ENCODE data around the gene EIF2S2.
"Not testable (repeated sequence)": the region's sequence is repeated elsewhere in the genome, so short reads cannot be mapped to it uniquely, and the experiment has no call there.

The EIF2S2 gene

GRCh38 chr20:34111702-34112599 lies at the start of gene EIF2S2:
TSS of gene EIF2S2 (minus strand) at chr20:34112243. CDS start at chr20:34112110, 133 bp downstream.
- DNase-seq, result peak; percentile 98 to 99

GRCh38 chr20:34157697-34158096 lies 45.7 kb upstream of the EIF2S2 start:
- not testable (repeated sequence) for DNase-seq

- no peak for DNase-seq
Observed at GRCh38 chr20:34155836-34156235, 43.8 kb upstream of the EIF2S2 start.

- DNase-seq, result not testable (repeated sequence)
Observed at GRCh38 chr20:34153169-34153568, 41.1 kb upstream of the EIF2S2 start.

GRCh38 chr20:34152073-34152472 lies 40.0 kb upstream of the EIF2S2 start:
- DNase-seq, result not testable (repeated sequence)

GRCh38 chr20:34150306-34151000 lies 38.4 kb upstream of the EIF2S2 start:
- no peak for DNase-seq

- DNase-seq, result no peak
Observed at GRCh38 chr20:34145280-34145819, 33.3 kb upstream of the EIF2S2 start.

- DNase-seq, result no peak
Observed at GRCh38 chr20:34143951-34144350, 31.9 kb upstream of the EIF2S2 start.

- DNase-seq, result no peak
Observed at GRCh38 chr20:34142121-34142520, 30.1 kb upstream of the EIF2S2 start.

- no peak for DNase-seq
Observed at GRCh38 chr20:34141293-34141692, 29.2 kb upstream of the EIF2S2 start.

GRCh38 chr20:34135525-34136275 lies 23.7 kb upstream of the EIF2S2 start:
- not testable (repeated sequence) for DNase-seq

- peak; percentile 26 to 73 for DNase-seq
Observed at GRCh38 chr20:34133365-34133860, 21.4 kb upstream of the EIF2S2 start.

- DNase-seq, result not testable (repeated sequence)
Observed at GRCh38 chr20:34132943-34133342, 20.9 kb upstream of the EIF2S2 start.

- not testable (repeated sequence) for DNase-seq
Observed at GRCh38 chr20:34132491-34132890, 20.4 kb upstream of the EIF2S2 start.

GRCh38 chr20:34131491-34131890 lies 19.4 kb upstream of the EIF2S2 start:
- DNase-seq, result no peak

GRCh38 chr20:34129518-34130162 lies 17.6 kb upstream of the EIF2S2 start:
- DNase-seq, result peak; percentile 77 to 84

GRCh38 chr20:34127792-34128191 lies 15.7 kb upstream of the EIF2S2 start:
- no peak for DNase-seq

- DNase-seq, result no peak
Observed at GRCh38 chr20:34124469-34125249, 12.6 kb upstream of the EIF2S2 start.

GRCh38 chr20:34123309-34123708 lies 11.3 kb upstream of the EIF2S2 start:
- DNase-seq, result no peak

- no peak for DNase-seq
Observed at GRCh38 chr20:34122274-34122980, 10.4 kb upstream of the EIF2S2 start.

GRCh38 chr20:34120213-34120612 lies 8.2 kb upstream of the EIF2S2 start:
- no peak for DNase-seq
